Measurements from ENCODE around the gene TNIK. TPM values are rescaled to one million over a fixed set of nuclear protein-coding genes. Genes with fewer than 3 reads are reported as not detected.

The TNIK gene
- total RNA-seq, 1 donor from 2014 or later = 9.3 TPM

DNA sequence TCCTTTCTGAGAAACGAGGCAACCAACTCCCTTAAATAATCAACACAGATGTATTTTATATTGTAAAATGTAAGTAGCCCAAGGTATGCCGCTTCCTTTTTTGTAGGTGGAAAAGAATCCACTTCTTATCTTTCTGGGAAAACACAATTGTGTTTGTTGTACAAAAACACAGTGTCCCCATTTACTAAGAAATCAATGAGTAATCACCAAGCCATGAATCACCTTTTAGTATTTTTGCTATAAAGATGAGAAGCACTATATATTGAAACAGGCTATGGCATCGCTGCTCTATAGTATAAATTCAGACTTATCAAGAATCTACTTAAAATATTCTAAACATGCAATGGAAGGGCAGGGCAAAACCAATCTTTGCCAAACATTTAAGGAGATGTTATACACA lies 104.0 kb downstream of the TNIK start:
- Mint-ChIP-seq H3K4me1 (peaks cover 14% of the 10 kb centered on the region), H3K4me3 (no peak overlapping the region), H3K27me3 (ENCODE audit: low read depth) (no peaks in the 10 kb centered on the region), H3K9me3 (no peaks in the 10 kb centered on the region), H3K27ac (no peak overlapping the region), H3K36me3 (no peaks in the 10 kb centered on the region)
- TF ChIP-seq, protein P1, sequence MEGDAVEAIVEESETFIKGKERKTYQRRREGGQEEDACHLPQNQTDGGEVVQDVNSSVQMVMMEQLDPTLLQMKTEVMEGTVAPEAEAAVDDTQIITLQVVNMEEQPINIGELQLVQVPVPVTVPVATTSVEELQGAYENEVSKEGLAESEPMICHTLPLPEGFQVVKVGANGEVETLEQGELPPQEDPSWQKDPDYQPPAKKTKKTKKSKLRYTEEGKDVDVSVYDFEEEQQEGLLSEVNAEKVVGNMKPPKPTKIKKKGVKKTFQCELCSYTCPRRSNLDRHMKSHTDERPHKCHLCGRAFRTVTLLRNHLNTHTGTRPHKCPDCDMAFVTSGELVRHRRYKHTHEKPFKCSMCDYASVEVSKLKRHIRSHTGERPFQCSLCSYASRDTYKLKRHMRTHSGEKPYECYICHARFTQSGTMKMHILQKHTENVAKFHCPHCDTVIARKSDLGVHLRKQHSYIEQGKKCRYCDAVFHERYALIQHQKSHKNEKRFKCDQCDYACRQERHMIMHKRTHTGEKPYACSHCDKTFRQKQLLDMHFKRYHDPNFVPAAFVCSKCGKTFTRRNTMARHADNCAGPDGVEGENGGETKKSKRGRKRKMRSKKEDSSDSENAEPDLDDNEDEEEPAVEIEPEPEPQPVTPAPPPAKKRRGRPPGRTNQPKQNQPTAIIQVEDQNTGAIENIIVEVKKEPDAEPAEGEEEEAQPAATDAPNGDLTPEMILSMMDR (IDR thresholded peaks at IDR 0.05; ENCODE audit: unreplicated experiment) = no peak
- DNase-seq (ENCODE audit: low spot score in 2 of 2, unreplicated experiment in 2 of 2) = no peak

DNA sequence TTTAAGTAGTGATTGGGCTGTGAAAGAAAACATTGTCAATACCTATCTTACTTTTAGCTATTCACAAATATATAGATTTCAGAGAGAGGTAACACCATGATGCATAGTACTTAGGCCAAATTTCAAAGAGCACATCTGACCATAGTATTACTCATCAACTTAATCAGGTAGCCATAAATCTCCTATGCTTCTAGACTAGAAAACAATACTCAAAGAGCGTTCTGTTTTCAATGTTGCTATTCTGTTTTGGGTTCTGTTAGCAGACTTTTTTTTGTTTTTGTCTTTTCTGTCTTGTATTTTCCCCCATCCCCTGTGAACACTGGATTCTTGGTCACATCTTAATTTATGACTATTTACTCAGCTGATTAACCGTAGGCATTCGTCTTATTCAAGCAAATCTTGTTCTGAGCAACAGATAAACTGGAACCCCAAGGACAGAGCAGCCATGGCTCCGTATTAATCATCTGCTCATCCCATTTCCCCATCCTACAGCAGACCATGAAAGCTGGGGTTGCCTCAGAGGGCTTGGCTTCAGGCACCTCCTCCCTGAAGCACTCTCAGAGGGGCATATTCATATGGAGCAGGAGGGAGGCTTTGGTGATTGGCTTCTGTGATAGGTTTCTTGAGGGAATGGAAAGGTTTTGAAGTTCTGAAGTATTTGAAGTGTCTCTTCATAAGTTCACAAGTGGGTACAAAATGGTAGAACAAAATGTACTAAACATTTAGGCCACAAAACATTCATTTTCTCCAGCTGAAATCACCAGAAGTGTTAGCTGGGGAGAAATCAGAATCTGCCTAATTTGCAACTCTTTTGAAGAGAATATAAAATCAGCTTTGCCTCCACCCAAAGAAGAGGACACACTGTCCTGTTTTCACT lies 105.3 kb downstream of the TNIK start:
- H3K36me3 Mint-ChIP-seq = no peaks in the 10 kb centered on the region
- no peaks in the 10 kb centered on the region for H3K9me3 Mint-ChIP-seq
- DNase-seq (ENCODE audit: low spot score in 2 of 2, unreplicated experiment in 2 of 2) = no peak
- TF ChIP-seq, protein P1 (IDR thresholded peaks at IDR 0.05; ENCODE audit: unreplicated experiment) = no peak
- no peak overlapping the region for H3K4me3 Mint-ChIP-seq
- H3K27ac Mint-ChIP-seq = no peak overlapping the region
- peaks cover 14% of the 10 kb centered on the region for H3K4me1 Mint-ChIP-seq
- H3K27me3 Mint-ChIP-seq (ENCODE audit: low read depth) = no peaks in the 10 kb centered on the region

DNA sequence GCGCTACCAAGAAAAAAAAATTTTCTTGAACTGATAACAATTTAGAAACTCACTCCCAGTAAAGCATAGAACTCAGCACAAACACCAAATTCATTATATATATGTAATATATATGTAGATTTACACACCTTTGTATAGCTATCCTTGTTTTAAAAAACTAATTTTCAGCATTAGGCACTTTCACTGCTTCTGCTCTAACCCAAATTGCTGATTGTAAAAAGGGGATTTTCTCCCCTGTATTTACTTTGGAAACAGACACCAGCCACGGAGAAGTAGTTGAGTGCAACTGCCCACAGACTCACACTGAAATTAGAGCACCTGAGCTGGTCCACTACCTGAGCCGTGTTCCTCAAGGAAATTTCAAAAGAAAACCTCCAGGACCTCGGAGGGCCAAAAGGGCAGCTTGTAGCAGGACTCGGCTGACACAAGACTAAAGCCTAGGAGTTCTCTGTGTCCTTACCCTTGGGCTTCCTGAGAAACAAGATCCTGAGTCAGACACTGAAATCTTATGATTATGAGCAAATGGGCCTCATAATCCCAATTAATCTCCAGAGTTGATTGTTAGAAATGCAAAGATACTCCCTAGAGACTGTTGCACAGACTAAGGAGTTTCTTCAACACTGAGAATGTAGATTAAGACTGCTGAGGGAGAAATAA lies 106.0 kb downstream of the TNIK start:
- TF ChIP-seq, protein P1 (IDR thresholded peaks at IDR 0.05; ENCODE audit: unreplicated experiment) = no peak
- H3K9me3 Mint-ChIP-seq = no peaks in the 10 kb centered on the region
- peaks cover 20% of the 10 kb centered on the region for H3K4me1 Mint-ChIP-seq
- no peak for DNase-seq (ENCODE audit: low spot score in 2 of 2, unreplicated experiment in 2 of 2)
- H3K4me3 Mint-ChIP-seq = no peak overlapping the region
- H3K27me3 Mint-ChIP-seq (ENCODE audit: low read depth) = no peaks in the 10 kb centered on the region
- H3K27ac Mint-ChIP-seq = no peak overlapping the region
- no peaks in the 10 kb centered on the region for H3K36me3 Mint-ChIP-seq

DNA sequence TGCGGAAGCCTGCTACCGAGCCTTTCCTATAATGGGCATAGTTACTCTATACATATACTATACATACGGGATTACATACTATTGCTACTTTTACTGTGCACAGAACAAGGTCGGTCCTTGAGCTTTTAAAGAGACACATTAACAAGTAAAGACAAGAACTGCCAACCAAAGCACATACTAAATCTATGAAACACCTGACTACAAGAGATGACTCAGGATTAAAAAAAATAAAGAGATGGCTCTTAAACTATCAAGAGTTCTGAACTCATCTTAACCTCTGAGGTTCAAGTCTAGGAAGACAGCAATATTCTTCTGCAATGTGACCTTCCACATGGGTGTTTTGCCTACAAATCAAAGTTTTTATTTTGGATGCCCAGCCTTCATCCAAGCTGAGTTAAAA lies 106.8 kb downstream of the TNIK start:
- DNase-seq (ENCODE audit: low spot score in 2 of 2, unreplicated experiment in 2 of 2) = no peak
- Mint-ChIP-seq H3K36me3 (no peaks in the 10 kb centered on the region), H3K27ac (no peak overlapping the region), H3K9me3 (no peaks in the 10 kb centered on the region), H3K4me3 (no peak overlapping the region), H3K4me1 (peaks cover 22% of the 10 kb centered on the region), H3K27me3 (ENCODE audit: low read depth) (no peaks in the 10 kb centered on the region)
- TF ChIP-seq, protein P1 (IDR thresholded peaks at IDR 0.05; ENCODE audit: unreplicated experiment) = no peak

DNA sequence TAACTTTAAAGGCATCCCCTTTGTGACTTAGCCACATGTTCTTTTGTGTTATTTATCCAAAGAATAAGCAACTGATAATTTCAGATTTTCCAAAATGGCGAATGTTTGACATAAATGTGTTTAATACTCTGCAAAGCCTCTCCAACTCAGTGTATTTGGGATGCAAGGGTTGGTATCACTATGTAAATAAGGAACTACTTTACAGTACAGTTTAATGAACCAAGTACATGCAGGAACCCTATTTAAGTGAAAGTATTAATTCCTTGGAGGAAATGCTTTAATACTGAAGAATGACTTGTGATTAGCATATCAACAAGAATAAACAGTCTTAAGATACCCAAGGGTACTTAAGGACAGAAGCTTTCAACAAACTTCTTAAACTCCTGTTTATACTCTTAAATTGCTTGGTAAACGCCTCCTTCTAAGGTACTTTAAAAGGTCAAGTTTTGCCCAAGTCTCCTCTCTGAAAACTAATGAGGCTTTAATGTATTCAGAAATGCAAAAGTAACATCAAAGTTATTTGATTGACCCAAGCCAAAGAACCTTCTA lies 107.7 kb downstream of the TNIK start:
- no peak overlapping the region for H3K27ac Mint-ChIP-seq
- no peaks in the 10 kb centered on the region for H3K27me3 Mint-ChIP-seq (ENCODE audit: low read depth)
- TF ChIP-seq, protein P1 (IDR thresholded peaks at IDR 0.05; ENCODE audit: unreplicated experiment) = no peak
- no peaks in the 10 kb centered on the region for H3K9me3 Mint-ChIP-seq
- no peak overlapping the region for H3K4me3 Mint-ChIP-seq
- H3K4me1 Mint-ChIP-seq = peaks cover 31% of the 10 kb centered on the region
- no peaks in the 10 kb centered on the region for H3K36me3 Mint-ChIP-seq
- DNase-seq (ENCODE audit: low spot score in 2 of 2, unreplicated experiment in 2 of 2) = no peak

Data from mesothelial cell of epicardium (in vitro differentiated cells).